ENCODE results near the gene COL15A1. TPM values are rescaled to one million over a fixed set of nuclear protein-coding genes. Genes with fewer than 3 reads are reported as not detected.

Gene COL15A1
- total and polyA plus RNA-seq, 2 of the 13 experiments (the other 11 are each of a cell fraction or from before 2014, with no cell fraction given), result not detected

DNA sequence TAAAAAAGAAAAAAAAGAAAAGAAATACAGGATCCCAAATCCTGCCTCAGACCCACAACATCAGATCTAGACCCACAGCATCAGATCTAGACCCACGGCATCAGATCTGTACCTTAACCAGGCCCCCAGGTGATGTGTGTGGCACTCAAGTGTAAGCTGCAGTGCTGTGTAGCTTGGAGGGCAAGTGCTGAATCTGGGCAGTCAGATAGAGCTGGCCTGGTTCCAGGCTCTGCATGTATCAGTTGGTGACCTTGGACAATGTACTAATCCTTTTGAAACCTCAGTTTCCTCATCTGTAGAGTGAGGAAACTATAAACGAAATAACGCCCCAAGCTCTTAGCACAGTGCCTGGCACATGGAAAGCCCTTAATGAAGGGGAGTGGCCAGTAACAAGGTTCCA is 16.7 kb downstream of the COL15A1 start (continued):
- TF ChIP-seq, protein P1, sequence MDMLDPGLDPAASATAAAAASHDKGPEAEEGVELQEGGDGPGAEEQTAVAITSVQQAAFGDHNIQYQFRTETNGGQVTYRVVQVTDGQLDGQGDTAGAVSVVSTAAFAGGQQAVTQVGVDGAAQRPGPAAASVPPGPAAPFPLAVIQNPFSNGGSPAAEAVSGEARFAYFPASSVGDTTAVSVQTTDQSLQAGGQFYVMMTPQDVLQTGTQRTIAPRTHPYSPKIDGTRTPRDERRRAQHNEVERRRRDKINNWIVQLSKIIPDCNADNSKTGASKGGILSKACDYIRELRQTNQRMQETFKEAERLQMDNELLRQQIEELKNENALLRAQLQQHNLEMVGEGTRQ (IDR thresholded peaks at IDR 0.05; ENCODE audit: low read depth, low read length), result no peak
- TF ChIP-seq, protein P1 (CRISPR knock-in tag; IDR thresholded peaks at IDR 0.05; ENCODE audit: borderline replicate concordance), result no peak

DNA sequence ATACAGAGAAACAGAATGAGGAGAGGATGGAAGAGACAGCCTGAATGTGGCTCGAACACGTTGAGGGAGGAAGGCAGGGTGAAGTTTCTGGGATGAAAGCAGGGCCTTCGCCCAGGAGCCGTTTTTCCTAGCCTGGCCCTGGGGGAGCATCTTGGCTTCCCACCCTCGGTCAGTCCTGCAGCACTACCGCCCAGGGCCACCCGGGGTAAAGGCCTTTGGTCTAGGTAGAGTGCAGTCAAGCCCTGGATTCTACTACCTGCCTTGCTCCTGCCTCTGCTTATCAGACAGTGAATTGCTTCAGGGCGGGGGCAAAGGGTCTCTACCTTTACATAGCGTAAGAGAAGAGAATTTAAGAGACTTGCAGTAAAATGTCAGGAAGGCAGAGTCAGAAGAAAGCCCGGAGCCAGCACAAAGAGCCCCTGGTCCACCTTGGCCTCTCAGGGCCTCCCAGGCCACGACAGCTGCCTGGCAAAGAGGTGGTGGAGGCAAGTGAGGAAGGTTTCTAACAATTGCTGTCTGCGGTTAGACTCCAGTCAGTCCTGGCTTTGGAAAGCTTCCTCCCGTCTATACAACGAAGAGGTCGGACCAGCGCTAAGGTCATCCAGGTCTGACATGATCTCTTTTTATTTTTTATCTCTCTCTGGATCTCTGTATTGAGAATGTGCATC is 17.9 kb downstream of the COL15A1 start:
- ChIA-PET POLR2A (no interaction called here), CTCF (ENCODE audit: low intra/inter-chr PET ratio, low total read pairs) (no interaction called here)
- no peak overlapping the region for H2AFZ ChIP-seq (ENCODE audit: low read length)
- FAIRE-seq (no peak), DNase-seq (ENCODE audit: low spot score) (no peak), ATAC-seq (peak; percentile 43; the same call in 1 of the 3 replicates)
- H3K27ac ChIP-seq (ENCODE audit: extremely low read length, insufficient read depth, low read length), result no peak overlapping the region
- H3K4me1 ChIP-seq (ENCODE audit: insufficient read depth, low read length), result no peaks in the 10 kb centered on the region
- no peaks in the 10 kb centered on the region for H3K36me3 ChIP-seq (replicated peaks in 1 of 2; ENCODE audit: control insufficient read depth in 1 of 2, insufficient read depth in 2 of 2, low read length in 2 of 2)
- intact Hi-C loops (cut with micrococcal nuclease; ENCODE audit: unreplicated experiment) (no loop called here), in situ Hi-C loops (cut with HindIII; ENCODE audit: extremely low pct_ligation_motif_present, low pct_unique_long_range_greater_than_20kb) (no loop called here)
- H4K20me1 ChIP-seq (ENCODE audit: insufficient read depth, low read length), result no peaks in the 10 kb centered on the region
- no TSS peak for BruUV-seq (replicated peaks)
- 12% methylated on average over 16 of the region's 16 CpGs for WGBS (ENCODE audit: low lambda C conversion rate)
- no peaks in the 10 kb centered on the region for H3K9me3 ChIP-seq (ENCODE audit: low read length)
- no peak overlapping the region for H3K4me3 ChIP-seq (replicated peaks in 1 of 3; ENCODE audit: insufficient read depth in 1 of 3, low read depth in 2 of 3, low read length in 3 of 3)
- TF ChIP-seq ZNF121 (CRISPR knock-in tag; IDR thresholded peaks at IDR 0.05), result no peak
- no peak for TF ChIP-seq ZNF343 (CRISPR knock-in tag; IDR thresholded peaks at IDR 0.05)
- no peak for TF ChIP-seq NR1H2 (CRISPR knock-in tag; IDR thresholded peaks at IDR 0.05; ENCODE audit: borderline replicate concordance, low read depth)
- no peak for TF ChIP-seq PRDM10 (CRISPR knock-in tag; IDR thresholded peaks at IDR 0.05; ENCODE audit: low read depth)
- TF ChIP-seq ZNF484 (CRISPR knock-in tag; IDR thresholded peaks at IDR 0.05; ENCODE audit: borderline replicate concordance, low read depth), result no peak
- TF ChIP-seq ZNF383 (CRISPR knock-in tag; IDR thresholded peaks at IDR 0.05; ENCODE audit: borderline replicate concordance), result no peak
- no peak for TF ChIP-seq ZBTB8A (CRISPR knock-in tag; IDR thresholded peaks at IDR 0.05; ENCODE audit: borderline replicate concordance, low read depth)
- TF ChIP-seq NCOA5 (CRISPR knock-in tag; IDR thresholded peaks at IDR 0.05), result no peak
- no peak for TF ChIP-seq HNRNPK (IDR thresholded peaks at IDR 0.05; ENCODE audit: low read depth, low read length, poor library complexity, severe bottlenecking)
- no peak for TF ChIP-seq ZNF367 (CRISPR knock-in tag; IDR thresholded peaks at IDR 0.05; ENCODE audit: borderline replicate concordance)
- TF ChIP-seq CREBL2 (CRISPR knock-in tag; IDR thresholded peaks at IDR 0.05; ENCODE audit: borderline replicate concordance), result no peak
- TF ChIP-seq MXI1 (IDR thresholded peaks at IDR 0.05; ENCODE audit: borderline replicate concordance, low read depth, low read length), result no peak
- no peak for TF ChIP-seq HNF4A (CRISPR knock-in tag; IDR thresholded peaks at IDR 0.05)
- H3K79me2 ChIP-seq (ENCODE audit: insufficient read depth, low read length), result no peaks in the 10 kb centered on the region
- no peak overlapping the region for H3K4me2 ChIP-seq (ENCODE audit: low read depth, low read length)
- no peak overlapping the region for H3K9ac ChIP-seq (ENCODE audit: insufficient read depth, low read depth, low read length)
- H3K27me3 ChIP-seq (ENCODE audit: control insufficient read depth in 1 of 2, insufficient read depth in 2 of 2, low read length in 2 of 2), result peaks cover 0 to 15% of the 10 kb centered on the region in 2 experiments; a peak in 2 of 5 replicates
